Adipocyte (in vitro differentiated cells): ENCODE measurements around the gene UGT1A10.
"Not testable (repeated sequence)": the region's sequence is repeated elsewhere in the genome, so short reads cannot be mapped to it uniquely, and the experiment has no call there.

Experiments used
- DNase-seq: peaks from one replicate; pipeline ENCODE4 v3.0.0-alpha.2; 2015; ENCODE audit warnings: low read depth
- H3K27me3 ChIP-seq: replicated peaks from 2 replicates; pipeline ENCODE4 v1.7.0; 2013; ENCODE audit warnings: mild to moderate bottlenecking, low read length, moderate library complexity; ENCODE audit not compliant: control insufficient read depth, insufficient read depth
- H3K36me3 ChIP-seq: 2 replicates; pipeline ENCODE4 v1.7.0; 2013; ENCODE audit warnings: low read length, mild to moderate bottlenecking, moderate library complexity; ENCODE audit not compliant: control insufficient read depth, insufficient read depth, severe bottlenecking
- H3K4me1 ChIP-seq: 2 replicates; pipeline ENCODE4 v1.7.0; 2013; ENCODE audit warnings: mild to moderate bottlenecking, low read length, moderate library complexity; ENCODE audit not compliant: control insufficient read depth, insufficient read depth
- H3K4me3 ChIP-seq: 2 replicates; pipeline ENCODE4 v1.7.0; 2013; ENCODE audit warnings: mild to moderate bottlenecking, low read length, moderate library complexity
- H3K9ac ChIP-seq: 2 replicates; pipeline ENCODE4 v1.7.0; 2013; ENCODE audit warnings: mild to moderate bottlenecking, low read length, moderate library complexity
- H3K9me3 ChIP-seq: 2 replicates; pipeline ENCODE4 v1.7.0; 2013; ENCODE audit warnings: mild to moderate bottlenecking, low read length, moderate library complexity; ENCODE audit not compliant: control insufficient read depth

The UGT1A10 gene

DNA sequence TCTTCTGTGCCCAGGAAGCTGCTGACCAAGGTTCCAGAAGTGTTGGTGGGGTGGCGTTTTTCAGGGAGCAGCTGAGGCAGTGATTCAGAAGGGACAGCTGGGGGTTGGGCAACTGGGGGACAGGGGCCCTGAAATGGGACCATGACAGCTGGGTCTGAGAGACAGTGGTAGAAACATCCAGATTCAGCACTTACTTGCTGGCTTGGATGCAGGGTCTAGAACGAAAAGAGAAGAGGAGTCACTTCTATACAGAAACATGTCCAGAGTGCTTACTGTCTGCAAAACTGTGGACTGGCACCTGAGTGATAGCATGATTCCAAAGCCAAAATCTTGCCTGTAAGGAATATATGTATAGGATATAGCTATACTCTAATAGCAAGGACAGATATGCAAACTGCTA is 109.6 kb downstream of the UGT1A10 start:
- not testable (repeated sequence) for H3K4me3 ChIP-seq, H3K27me3 ChIP-seq, H3K9ac ChIP-seq, H3K4me1 ChIP-seq, H3K9me3 ChIP-seq, DNase-seq, H3K36me3 ChIP-seq

DNA sequence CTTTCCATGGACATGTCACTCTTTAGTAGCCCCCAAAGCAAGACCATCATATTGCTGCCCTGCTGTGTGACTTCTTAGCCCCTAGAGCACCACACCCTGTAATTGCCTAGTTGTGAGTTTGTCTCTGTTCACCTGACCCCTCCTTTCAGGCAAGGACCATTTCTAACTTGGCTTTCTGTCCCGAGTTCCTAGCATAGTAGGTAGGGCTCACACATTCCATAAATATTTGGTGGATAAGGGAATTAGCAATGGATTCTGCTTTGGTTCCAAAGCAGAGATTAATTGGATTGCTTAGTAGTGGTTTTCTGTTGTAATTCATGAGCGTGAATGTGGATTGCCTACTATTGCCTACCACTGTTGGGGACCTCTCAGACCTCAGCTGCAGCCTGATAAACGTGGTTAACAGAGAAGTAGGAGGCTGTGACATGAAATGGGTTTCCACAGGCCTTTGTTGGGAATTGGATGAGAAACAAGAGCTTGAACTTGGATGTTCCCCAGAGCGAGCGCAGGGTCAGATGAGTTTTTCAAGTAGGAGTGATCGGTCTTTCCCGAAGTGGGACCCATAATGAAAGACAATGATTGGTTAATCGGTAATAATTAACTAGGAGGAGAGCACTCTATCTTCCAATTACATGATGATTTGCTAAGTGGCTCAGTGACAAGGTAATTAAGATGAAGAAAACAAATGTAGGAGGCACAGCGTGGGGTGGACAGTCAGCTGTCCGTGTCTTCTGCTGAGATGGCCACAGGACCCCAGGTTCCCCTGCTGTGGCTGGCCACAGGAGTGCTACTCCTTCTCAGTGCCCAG is 110.4 kb downstream of the UGT1A10 start:
- peaks cover 4% of the 10 kb centered on the region for H3K9me3 ChIP-seq
- H3K4me1 ChIP-seq = no peaks in the 10 kb centered on the region
- no peaks in the 10 kb centered on the region for H3K36me3 ChIP-seq
- peaks cover 7% of the 10 kb centered on the region for H3K27me3 ChIP-seq
- no peak for DNase-seq
- no peak overlapping the region for H3K4me3 ChIP-seq
- H3K9ac ChIP-seq = no peak overlapping the region

DNA sequence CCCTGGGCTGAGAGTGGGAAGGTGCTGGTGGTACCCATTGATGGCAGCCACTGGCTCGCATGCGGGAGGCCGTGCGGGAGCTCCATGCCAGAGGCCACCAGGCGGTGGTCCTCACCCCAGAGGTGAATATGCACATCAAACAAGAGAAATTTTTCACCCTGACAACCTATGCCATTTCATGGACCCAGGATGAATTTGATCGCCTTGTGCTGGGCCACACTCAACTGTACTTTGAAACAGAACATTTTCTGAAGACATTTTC is 111.0 kb downstream of the UGT1A10 start:
- Histone ChIP-seq H3K27me3 (peaks cover 4% of the 10 kb centered on the region), H3K9me3 (peaks cover 4% of the 10 kb centered on the region), H3K4me1 (no peaks in the 10 kb centered on the region), H3K4me3 (no peak overlapping the region), H3K9ac (no peak overlapping the region), H3K36me3 (no peaks in the 10 kb centered on the region)
- no peak for DNase-seq

DNA sequence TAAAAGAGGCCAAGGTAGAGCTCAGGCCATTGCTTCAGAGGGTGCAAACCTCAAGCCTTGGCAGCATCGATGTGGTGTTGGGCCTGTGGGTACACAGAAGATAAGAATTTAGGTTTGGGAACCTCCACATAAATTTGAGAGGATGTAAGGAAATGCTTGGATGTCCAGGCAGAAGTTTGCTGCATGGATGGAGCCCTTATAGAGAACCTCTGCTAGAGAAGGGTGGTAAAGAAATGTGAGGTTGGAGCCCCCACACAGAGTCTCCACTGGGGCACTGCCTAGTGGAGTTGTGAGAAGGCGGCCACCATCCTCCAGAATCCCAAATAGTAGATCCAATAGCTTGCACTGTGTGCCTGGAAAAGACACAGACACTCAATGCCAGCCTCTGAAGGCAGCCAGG is 114.4 kb downstream of the UGT1A10 start:
- H3K9ac ChIP-seq, H3K4me3 ChIP-seq, H3K27me3 ChIP-seq, H3K36me3 ChIP-seq, H3K9me3 ChIP-seq, H3K4me1 ChIP-seq, DNase-seq: not testable (repeated sequence)

DNA sequence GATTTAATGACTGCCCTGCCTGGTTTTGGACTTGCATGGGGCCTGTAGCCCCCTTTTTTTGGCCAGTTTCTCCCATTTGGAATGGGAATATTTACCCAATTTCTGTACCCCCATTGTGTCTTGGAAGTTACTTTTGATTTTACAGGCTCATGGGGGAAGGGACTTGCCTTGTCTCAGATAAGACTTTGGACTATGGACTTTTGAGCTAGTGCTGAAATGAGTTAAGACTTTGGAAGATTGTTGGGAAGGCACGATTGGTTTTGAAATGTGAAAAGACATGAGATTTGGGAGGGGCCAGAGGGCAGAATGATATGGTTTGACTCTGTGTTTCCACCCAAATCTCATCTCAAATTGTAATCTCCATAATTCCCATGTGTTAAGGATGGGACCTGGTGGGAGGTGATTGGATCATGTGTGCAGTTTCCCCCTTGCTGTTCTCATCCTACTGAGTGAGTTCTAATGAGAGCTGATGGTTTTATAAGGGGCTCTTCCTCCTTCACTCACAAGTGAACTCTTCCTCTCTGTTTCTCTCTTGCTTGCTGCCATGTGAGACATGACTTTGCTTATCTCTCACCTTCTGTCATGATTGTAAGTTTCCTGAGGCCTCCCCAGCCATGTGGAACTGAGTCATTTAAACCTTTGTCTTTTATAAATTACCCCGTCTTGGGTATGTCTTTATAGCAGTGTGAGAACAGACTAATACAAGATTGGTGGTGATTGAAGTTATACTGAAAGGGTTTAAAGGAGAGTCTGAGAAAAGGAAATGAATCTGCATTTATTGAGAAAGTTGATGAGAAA is 115.2 kb downstream of the UGT1A10 start:
- H3K9me3 ChIP-seq, H3K4me3 ChIP-seq: not testable (repeated sequence)

DNA sequence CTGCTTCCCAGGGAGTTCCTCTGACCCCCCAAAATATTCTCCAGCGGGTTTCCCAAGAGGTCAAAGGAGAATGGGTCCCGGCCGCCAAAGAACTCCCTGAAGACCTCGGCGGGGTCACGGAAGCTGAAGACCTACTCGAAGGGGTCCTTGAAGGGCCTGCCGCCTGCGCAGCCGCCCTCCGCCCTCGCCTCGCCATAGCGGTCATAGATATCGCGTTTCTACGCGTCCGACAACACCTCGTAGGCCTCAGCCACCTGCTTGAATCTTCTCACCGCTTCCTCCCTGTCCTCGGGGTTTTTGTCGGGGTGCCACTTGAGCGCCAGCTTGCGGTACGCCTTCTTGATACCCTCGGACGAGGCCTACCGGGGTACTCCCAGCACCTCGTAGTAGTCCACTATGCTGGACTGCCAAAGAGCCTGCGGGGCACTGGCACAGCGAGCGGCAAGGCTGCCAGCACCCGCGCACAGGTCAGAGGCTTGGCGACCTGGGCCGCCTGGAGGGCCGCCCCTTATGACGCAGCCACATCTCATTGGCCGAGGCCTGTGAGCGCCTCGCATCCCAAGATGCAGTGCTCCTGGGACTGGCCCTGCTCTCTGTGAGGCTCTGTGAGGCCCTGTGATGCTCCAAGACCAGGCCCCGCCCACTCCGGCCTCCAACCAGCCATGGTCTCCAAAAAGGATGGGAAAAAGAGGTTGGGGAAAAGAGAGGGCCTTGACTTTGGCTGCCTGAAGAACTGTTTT is 118.8 kb downstream of the UGT1A10 start:
- Histone ChIP-seq H3K36me3 (no peaks in the 10 kb centered on the region), H3K9ac (no peak overlapping the region), H3K4me1 (no peaks in the 10 kb centered on the region), H3K4me3 (no peak overlapping the region), H3K9me3 (peaks cover 8% of the 10 kb centered on the region), H3K27me3 (no peaks in the 10 kb centered on the region)
- DNase-seq = no peak

More for the DNA sequence above, 115.2 kb downstream of the UGT1A10 start:
- not testable (repeated sequence) for H3K9ac ChIP-seq, H3K4me1 ChIP-seq, DNase-seq, H3K36me3 ChIP-seq, H3K27me3 ChIP-seq

DNA sequence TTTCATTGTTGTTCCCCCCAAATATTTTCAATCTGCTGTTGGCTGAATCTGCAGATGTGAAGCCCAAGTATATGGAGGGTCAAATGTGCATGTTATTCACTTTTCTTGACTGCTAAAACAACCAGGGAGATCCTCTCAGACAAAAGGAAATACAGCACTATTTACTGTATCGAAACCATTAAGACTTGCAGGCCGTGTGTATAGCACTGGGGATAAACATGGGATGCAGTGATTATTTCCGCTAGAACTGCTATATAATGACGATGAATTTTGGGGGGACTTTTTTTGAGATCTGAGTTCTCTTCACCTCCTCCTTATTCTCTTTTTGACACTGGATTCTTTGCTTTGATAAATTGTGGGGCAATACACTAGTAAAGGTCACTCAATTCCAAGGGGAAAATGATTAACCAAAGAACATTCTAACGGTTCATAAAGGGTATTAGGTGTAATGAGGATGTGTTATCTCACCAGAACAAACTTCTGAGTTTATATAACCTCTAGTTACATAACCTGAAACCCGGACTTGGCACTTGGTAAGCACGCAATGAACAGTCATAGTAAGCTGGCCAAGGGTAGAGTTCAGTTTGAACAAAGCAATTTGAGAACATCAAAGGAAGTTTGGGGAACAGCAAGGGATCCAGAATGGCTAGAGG is 120.3 kb downstream of the UGT1A10 start:
- Histone ChIP-seq H3K9me3 (peaks cover 4% of the 10 kb centered on the region), H3K9ac (no peak overlapping the region), H3K4me1 (peaks cover 7% of the 10 kb centered on the region), H3K4me3 (no peak overlapping the region), H3K36me3 (no peaks in the 10 kb centered on the region), H3K27me3 (no peaks in the 10 kb centered on the region)
- no peak for DNase-seq

DNA sequence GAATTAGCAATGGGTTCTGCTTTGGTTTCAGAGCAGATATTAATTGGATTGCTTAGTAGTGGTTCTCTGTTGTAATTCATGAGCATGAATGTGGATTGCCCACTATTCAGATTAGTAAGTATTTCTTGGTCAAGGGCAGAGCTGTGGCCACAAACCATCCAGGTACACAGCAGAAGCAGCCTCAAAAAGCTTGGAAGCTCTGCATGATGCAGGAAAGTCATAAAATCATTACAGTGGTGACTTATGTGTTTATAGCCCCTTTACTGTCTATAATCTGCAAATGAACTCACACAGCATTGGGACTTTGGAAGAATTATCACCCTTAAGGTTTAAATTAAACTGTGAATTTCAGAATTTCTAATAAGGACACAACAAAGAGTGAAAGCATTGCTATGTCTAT is 121.9 kb downstream of the UGT1A10 start:
- Histone ChIP-seq H3K9me3 (peaks cover 4% of the 10 kb centered on the region), H3K4me1 (peaks cover 9% of the 10 kb centered on the region), H3K4me3 (no peak overlapping the region), H3K9ac (no peak overlapping the region), H3K36me3 (no peaks in the 10 kb centered on the region), H3K27me3 (no peaks in the 10 kb centered on the region)
- no peak for DNase-seq

DNA sequence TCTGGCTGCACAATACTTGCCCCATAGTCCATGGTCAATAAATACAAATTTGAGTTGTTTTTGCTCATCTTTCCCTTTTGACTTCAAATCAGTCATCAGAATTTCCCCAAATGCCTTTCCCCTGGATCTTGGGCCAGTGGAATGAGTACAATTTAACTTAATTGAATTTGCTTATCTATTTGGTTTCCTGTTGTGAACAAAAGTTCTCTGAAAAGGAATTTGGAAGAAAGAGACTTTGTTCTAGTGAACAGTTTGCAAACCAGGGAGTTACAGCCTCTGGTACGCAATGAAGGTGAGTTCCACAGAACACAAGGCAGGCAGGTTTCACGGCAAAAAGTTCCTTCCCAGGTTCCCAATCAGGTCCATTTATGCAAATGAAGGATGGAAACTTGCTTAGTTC is 122.6 kb downstream of the UGT1A10 start:
- Histone ChIP-seq H3K4me1 (peaks cover 9% of the 10 kb centered on the region), H3K9ac (no peak overlapping the region), H3K4me3 (no peak overlapping the region), H3K9me3 (no peaks in the 10 kb centered on the region), H3K27me3 (no peaks in the 10 kb centered on the region), H3K36me3 (no peaks in the 10 kb centered on the region)
- DNase-seq = peak; percentile 30

DNA sequence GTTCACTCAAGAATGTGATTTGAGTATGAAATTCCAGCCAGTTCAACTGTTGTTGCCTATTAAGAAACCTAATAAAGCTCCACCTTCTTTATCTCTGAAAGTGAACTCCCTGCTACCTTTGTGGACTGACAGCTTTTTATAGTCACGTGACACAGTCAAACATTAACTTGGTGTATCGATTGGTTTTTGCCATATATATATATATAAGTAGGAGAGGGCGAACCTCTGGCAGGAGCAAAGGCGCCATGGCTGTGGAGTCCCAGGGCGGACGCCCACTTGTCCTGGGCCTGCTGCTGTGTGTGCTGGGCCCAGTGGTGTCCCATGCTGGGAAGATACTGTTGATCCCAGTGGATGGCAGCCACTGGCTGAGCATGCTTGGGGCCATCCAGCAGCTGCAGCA is 123.8 kb downstream of the UGT1A10 start, which contains the start of gene UGT1A1:
UGT1A1 (plus strand) TSS at position 228 of the 400 bp plus-strand sequence; CDS start at position 246, 18 bp downstream.
- Histone ChIP-seq H3K4me3 (no peak within 1 kb of the TSS), H3K27me3 (no peaks in the 10 kb centered on the region), H3K9me3 (no peaks in the 10 kb centered on the region), H3K36me3 (no peaks in the 10 kb centered on the region), H3K9ac (no peak within 1 kb of the TSS), H3K4me1 (peaks cover 19% of the 10 kb centered on the region)
- DNase-seq = no peak
